Stimulated activated CD4-positive, alpha-beta T cell treated with anti-CD3 and anti-CD28 coated beads, Interleukin-1b, Interleukin-23, amount 100 ng/mL, for 48 hours (primary cell): ENCODE measurements around the gene PDRG1.
"Not testable (repeated sequence)": the region's sequence is repeated elsewhere in the genome, so short reads cannot be mapped to it uniquely, and the experiment has no call there.

ENCODE experiments used
- DNase-seq: peaks from one replicate; pipeline ENCODE4 v3.0.0-alpha.2; 2020

The PDRG1 gene

DNA sequence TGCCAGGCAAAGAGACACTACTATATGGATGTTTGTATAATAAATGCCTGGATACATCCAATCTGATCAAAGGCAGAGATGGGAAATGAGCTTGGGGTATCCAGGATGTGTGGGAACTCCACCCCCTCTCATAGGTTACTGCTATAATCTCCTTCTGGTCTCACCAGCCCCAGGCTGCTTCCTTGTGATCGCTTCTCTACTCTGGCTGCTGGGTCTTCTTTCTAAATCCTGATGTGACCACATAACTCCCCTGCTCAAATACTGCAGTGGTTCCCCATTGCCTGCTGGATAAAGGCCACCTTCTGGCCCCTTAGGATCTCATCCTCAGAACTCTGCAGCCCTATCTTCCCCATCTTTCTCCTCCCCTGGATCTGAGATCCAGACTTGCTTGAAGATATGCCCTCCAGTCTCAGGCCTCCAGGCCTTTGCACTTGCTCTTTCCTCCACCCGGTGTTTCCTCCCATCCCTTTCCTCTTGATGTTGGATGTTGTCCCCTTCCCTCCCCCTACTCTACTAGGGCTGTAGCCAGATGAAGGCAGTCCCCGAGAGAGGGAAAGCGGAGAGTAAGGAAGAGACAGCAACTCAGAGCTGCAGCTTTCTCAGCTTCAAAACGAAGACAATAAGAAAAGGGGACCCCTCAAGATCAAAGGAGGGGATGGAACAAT lies 15.3 kb upstream of the PDRG1 start:
- no peak for DNase-seq

DNA sequence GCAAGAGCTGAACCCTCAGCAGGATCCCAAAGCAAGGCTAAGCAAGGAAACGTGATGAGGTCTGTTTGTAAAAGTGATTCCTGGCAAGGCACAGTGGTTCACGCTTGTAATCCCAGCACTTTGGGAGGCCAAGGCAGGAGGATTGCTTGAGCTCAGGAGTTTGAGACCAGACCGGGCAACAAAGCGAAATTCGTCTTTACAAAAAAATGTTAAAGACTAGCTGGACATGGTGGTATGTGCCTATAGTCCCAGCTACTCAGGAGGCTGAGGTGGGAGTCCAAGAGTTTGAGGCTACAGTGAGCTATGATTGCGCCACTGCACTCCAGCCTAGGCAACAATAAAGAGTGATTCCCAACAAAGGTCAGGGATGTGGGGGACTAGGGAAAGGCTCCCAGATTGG lies 12.0 kb upstream of the PDRG1 start:
- no peak for DNase-seq

GRCh38 chr20:31962761-31963160 lies 10.9 kb upstream of the PDRG1 start:
- no peak for DNase-seq

GRCh38 chr20:31956556-31957526 lies 5.0 kb upstream of the PDRG1 start:
- no peak for DNase-seq

DNA sequence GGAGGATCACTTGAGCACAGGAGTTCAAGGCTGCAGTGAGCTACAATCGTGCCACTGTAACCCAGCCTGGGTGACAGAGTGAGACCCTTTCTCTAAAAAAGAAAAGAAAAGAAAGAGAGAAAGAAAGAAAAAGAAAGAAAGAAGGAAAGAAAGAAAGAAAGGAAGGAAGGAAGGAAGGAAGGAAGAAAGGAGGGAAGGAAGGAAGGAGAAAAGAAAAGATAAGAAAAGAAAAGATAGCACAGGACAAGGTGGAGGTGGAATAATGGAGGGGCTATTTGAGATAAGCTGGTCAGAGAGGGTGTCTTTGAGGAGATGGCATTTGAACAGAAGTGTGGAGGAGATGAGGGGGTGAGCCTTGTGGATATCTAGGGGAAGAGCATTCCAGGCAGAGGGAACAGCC lies 2.7 kb upstream of the PDRG1 start:
- no peak for DNase-seq

DNA sequence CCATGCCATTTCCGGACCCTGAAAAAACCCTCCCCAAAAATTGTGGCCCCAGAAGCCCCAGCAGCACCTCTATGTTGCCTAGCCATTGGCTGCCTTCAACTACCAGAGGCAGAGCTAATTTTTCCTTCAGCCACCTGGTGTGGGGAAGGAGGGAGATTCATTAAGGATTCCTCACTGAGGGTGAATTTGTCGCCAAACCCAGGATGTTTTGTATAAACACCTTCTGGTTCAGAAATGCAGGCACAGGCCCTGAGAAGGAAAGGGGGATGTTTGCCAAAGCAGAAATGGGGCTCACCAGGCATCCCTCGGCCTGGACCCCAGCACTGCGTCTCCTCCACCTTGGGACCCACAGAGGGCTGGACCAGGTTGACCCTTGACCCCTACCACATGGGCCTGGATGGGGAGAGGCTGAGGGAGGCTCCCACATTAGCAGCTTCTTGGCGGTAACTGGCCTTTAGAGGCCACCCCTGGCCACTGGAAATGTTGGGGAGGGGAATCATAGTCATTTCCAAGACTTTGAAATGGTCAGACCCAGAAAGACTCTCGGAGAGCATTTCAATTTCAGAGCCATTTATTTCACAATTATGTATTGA lies 1.8 kb upstream of the PDRG1 start:
- DNase-seq, result no peak

- no peak for DNase-seq
Measured at GRCh38 chr20:31951203-31951529, 680 bp downstream of the PDRG1 start.

DNA sequence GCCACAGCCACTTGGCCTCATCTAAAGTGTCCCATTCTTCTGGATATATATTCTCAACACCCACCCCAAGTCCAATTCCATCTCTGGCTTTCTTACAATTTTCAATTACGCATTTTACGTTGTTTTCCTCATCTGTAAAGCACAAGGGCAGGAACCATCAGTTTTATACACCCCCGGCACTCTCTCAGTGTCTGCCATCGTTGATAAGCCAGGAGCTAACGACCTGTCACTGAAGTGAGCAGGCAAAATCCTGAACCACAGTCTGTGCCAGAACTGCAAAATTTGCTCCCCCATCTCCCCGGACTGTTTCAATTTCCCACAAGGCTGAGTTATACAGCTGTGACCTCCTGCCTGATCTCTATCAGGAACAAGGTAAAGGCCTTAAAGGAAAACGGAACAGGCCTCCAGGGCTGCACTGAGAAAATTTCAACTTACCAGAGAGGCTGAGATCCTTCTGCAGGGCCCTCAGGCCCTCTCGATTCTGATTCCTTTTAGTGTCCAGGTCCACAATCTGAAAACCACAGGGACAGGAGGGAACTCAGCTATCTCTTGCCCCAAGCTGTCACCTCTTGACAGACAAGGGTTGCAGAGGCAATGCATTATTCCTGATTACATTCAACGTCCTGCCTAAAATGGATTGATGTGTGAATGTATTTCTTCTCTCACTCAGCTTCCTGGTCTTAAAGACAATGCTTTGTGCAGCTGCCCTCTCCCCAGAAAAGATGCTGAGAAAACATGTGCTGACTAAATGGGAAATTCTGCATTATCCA lies 1.8 kb downstream of the PDRG1 start:
- DNase-seq, result no peak

DNA sequence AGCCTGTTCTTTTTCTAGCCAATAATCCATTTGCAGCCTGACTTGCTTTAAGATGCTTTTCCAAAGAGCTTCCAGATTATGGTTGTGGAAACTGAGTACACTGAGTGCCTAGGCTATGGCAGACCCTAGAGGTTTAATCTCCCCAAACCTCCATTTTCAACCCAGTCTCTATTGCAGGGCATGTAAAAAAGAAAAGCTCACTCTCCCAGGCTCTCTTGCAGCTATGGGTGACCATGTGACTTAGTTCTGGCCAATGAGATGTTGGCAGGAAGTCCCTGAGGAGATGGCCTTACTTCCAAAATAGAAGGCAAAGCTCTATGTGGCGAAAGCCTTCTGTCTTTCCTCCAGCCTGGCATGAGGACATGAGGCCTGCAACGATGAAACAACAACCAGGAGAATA lies 3.8 kb downstream of the PDRG1 start:
- no peak for DNase-seq

- no peak for DNase-seq
Measured at GRCh38 chr20:31945785-31946184, 6.1 kb downstream of the PDRG1 start.

- DNase-seq, result no peak
Measured at GRCh38 chr20:31945319-31945718, 6.5 kb downstream of the PDRG1 start.

GRCh38 chr20:31943052-31943471 lies 8.8 kb downstream of the PDRG1 start:
- DNase-seq, result no peak

GRCh38 chr20:31939661-31940060 lies 12.2 kb downstream of the PDRG1 start:
- DNase-seq, result no peak

DNA sequence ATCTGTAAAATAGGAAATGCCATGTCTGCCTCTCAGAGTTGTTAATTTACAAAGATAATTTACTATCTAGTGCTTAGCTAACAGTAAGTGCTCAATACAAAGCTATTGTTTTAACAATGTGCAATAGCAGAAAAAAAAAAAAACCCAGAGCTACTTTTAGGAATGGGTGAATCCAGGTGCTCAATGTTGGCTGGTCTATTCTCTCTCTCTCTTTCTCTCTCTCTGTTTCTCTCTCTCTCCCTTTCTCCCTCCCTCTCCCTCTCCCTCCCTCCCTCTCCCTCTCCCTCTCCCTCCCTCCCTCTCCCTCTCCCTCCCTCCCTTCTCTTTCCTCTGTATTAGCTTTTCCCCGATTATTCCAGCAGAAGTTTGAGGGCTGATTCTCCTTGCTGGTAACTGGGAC lies 14.0 kb downstream of the PDRG1 start:
- no peak for DNase-seq

GRCh38 chr20:31936420-31936819 lies 15.4 kb downstream of the PDRG1 start:
- DNase-seq, result no peak

- DNase-seq, result no peak
Measured at GRCh38 chr20:31934968-31935764, 16.7 kb downstream of the PDRG1 start.

DNA sequence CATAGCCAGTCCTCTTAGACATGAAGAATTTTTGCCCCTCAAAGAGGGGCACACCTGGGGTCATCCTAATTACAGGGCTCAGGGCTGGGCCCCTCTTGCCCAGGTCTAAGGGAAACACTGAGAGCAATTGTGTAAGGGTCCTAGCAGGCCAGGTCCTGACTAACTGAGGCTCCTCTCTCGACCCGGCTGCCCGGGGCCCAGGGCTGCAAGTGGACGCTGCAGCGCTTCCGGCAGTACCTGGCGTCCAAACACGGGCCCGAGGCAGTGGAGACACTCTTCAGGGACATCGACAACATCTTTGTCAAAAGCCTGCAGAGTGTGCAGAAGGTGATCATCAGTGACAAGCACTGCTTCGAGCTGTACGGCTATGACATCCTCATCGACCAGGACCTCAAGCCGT lies 17.4 kb downstream of the PDRG1 start:
- DNase-seq, result no peak

DNA sequence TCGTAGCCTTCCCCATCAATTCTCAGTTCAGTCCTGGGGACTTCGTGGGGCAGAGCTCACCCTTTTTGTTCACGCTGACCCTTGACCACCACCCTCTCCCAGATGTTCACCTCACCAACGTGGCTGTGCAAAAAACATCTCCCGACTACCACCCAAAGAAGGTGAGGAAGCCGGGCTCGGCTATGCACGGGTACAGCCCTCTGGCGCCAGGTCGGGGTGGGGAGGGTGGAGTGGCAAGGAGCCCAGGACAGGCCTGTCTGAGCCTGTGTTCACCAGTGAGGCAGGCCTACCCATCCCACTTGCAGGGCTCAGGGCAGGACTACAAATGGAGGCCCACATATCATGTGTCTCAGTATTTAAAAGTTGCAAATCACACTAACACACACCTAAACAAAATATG lies 18.1 kb downstream of the PDRG1 start:
- DNase-seq, result no peak

GRCh38 chr20:31930779-31931178 lies 21.1 kb downstream of the PDRG1 start:
- DNase-seq, result no peak

- DNase-seq, result not testable (repeated sequence)
Measured at GRCh38 chr20:31929631-31930030, 22.2 kb downstream of the PDRG1 start.

DNA sequence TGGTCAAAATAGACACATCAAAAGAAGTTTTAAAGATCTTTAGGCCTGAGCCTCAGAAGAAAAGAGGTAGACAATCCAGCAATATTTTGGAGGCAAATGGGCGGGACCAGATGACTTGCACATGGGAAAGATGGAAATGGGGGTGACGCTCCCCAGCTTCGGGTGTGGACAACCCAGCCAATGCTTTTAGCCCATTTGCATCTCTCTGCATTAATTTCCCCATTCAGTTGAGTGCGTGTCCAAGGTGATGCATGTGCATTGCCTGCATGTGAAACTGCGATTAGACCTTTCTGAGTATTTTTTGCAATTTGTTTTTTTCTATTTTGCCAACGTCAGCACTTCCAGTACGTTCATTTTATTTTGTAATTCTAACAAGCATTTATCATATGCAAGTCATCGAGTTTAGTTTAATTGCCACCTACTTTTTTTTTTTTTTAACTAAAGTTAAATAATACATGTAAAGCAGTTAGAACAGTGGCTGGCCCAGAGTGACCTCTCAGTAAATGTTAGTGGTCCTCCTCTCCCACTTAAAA lies 24.2 kb downstream of the PDRG1 start:
- DNase-seq, result no peak

DNA sequence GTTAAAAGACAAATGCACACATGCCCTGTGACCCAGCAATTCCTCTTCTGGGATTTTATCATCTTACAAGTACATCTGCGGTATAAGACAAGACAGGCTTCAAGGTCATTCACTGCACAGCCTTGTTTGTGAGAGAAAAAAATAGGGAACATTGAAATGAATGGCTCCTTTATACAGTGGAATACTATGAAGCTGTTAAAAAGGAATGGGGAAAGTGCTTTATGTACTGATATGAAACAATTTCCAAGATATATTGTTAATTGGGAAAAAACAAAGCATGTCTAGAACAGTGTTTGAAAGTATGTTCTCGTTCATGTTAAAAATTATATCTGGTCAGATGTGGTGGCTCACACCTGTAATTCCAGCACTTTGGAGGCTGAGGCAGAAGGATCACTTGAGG lies 25.4 kb downstream of the PDRG1 start:
- DNase-seq, result no peak
